ENCODE results near the gene FMN1.

- TF ChIP-seq CTCF (conservative IDR thresholded peaks at IDR 0.05; ENCODE audit: low read depth, low read length) (no peak), EZH2 (IDR thresholded peaks at IDR 0.05; ENCODE audit: low read length, unreplicated experiment) (no peak)
Observed at GRCh38 chr15:33183334-33183733, 11.2 kb downstream of the FMN1 start.

All from PC-3 (cell line).